Mesendoderm (in vitro differentiated cells): ENCODE data around the gene LDHD.

Source experiments
- DNase-seq: peaks from one replicate; pipeline ENCODE4 v3.0.0; 2013
- H2AK5ac ChIP-seq: 2 replicates; pipeline ENCODE4 v1.6.1; 2013; ENCODE audit warnings: low read length, inconsistent platforms
- H2BK120ac ChIP-seq: 2 replicates; pipeline ENCODE4 v1.6.1; 2013; ENCODE audit warnings: low read depth, mild to moderate bottlenecking, low read length, moderate library complexity, mixed read lengths
- H2BK15ac ChIP-seq: replicated peaks from 2 replicates; pipeline ENCODE4 v1.6.1; 2013; ENCODE audit warnings: low read depth, mild to moderate bottlenecking, moderate library complexity
- H2BK5ac ChIP-seq: 2 replicates; pipeline ENCODE4 v1.6.1; 2013; ENCODE audit warnings: low read length, inconsistent platforms
- H3K18ac ChIP-seq: 2 replicates; pipeline ENCODE4 v1.6.1; 2013; ENCODE audit warnings: mild to moderate bottlenecking, low read length, mixed read lengths
- H3K23ac ChIP-seq: one replicate; pipeline ENCODE4 v1.6.1; 2013; ENCODE audit warnings: low read length
- H3K27ac ChIP-seq: 2 replicates; pipeline ENCODE4 v1.5.1; 2013; ENCODE audit warnings: low read depth, mild to moderate bottlenecking, inconsistent platforms, low read length, moderate library complexity
- H3K27me3 ChIP-seq: 2 replicates; pipeline ENCODE4 v1.6.1; 2013; ENCODE audit warnings: low read length, control low read depth, mild to moderate bottlenecking, inconsistent platforms; ENCODE audit not compliant: insufficient read depth, poor library complexity
- H3K36me3 ChIP-seq: 2 replicates; pipeline ENCODE4 v1.6.1; 2013; ENCODE audit warnings: low read length, inconsistent platforms; ENCODE audit not compliant: control insufficient read depth, insufficient read depth
- H3K4ac ChIP-seq: one replicate; pipeline ENCODE4 v1.6.1; 2013; ENCODE audit warnings: low read depth, mild to moderate bottlenecking, low read length, moderate library complexity
- H3K4me1 ChIP-seq: 2 replicates; pipeline ENCODE4 v1.6.1; 2013; ENCODE audit warnings: low read depth, low read length, inconsistent platforms; ENCODE audit not compliant: control insufficient read depth
- H3K4me2 ChIP-seq: 2 replicates; pipeline ENCODE4 v1.6.1; 2013; ENCODE audit warnings: low read length
- H3K4me3 ChIP-seq: 2 replicates; pipeline ENCODE4 v1.5.1; 2013; ENCODE audit warnings: mild to moderate bottlenecking, low read length
- H3K56ac ChIP-seq: one replicate; pipeline ENCODE4 v1.6.1; 2013; ENCODE audit warnings: low read length
- H3K79me1 ChIP-seq: 2 replicates; pipeline ENCODE4 v1.6.1; 2013; ENCODE audit warnings: low read length, inconsistent platforms
- H3K79me2 ChIP-seq: 2 replicates; pipeline ENCODE4 v1.6.1; 2013; ENCODE audit warnings: mild to moderate bottlenecking, low read length; ENCODE audit not compliant: control insufficient read depth, insufficient read depth
- H3K9ac ChIP-seq: 2 replicates; pipeline ENCODE4 v1.6.1; 2013; ENCODE audit warnings: low read length, inconsistent platforms
- H4K5ac ChIP-seq: one replicate; pipeline ENCODE4 v1.6.1; 2013; ENCODE audit warnings: low read length
- H4K8ac ChIP-seq: one replicate; pipeline ENCODE4 v1.6.1; 2013; ENCODE audit warnings: low read depth, mild to moderate bottlenecking, control low read depth, low read length, moderate library complexity
- WGBS: extraction: QIAGEN DNeasy Blood & Tissue Kit; methylation state at CpG from one replicate; pipeline ENCODE4 v1.1.7; 2013; ENCODE audit warnings: low lambda C conversion rate, missing lambda C conversion rate; ENCODE audit not compliant: insufficient coverage; ENCODE audit errors: extremely low coverage; 5-methylcytosine and 5-hydroxymethylcytosine counted together

Gene LDHD

GRCh38 chr16:75113541-75114121, 2.9 kb downstream of the LDHD start:
- no peak overlapping the region for H4K5ac ChIP-seq

GRCh38 chr16:75112734-75113491, 3.7 kb downstream of the LDHD start:
- no peak overlapping the region for H3K4ac ChIP-seq
- H2AK5ac ChIP-seq, result no peak overlapping the region
- no peaks in the 10 kb centered on the region for H3K27me3 ChIP-seq
- H3K36me3 ChIP-seq, result no peaks in the 10 kb centered on the region
- H3K4me1 ChIP-seq, result peaks cover 2% of the 10 kb centered on the region
- H4K5ac ChIP-seq, result no peak overlapping the region
- H3K79me2 ChIP-seq, result no peaks in the 10 kb centered on the region
- no peak overlapping the region for H3K27ac ChIP-seq
- WGBS, result no CpG with 5 or more reads among the region's 14 CpGs
- H2BK120ac ChIP-seq, result no peak overlapping the region
- no peak for DNase-seq
- peak overlapping the region; percentile 35 for H3K56ac ChIP-seq
- peak overlapping the region; percentile 4 for H3K23ac ChIP-seq
- no peak overlapping the region for H2BK5ac ChIP-seq
- H3K4me2 ChIP-seq, result no peak overlapping the region
- no peak overlapping the region for H3K9ac ChIP-seq
- H2BK15ac ChIP-seq, result no peak overlapping the region
- no peak overlapping the region for H3K18ac ChIP-seq
- H3K4me3 ChIP-seq, result no peak overlapping the region
- H4K8ac ChIP-seq, result no peak overlapping the region
- no peaks in the 10 kb centered on the region for H3K79me1 ChIP-seq

More at GRCh38 chr16:75113541-75114121, 2.9 kb downstream of the LDHD start:
- no peak overlapping the region for H3K27ac ChIP-seq
- H3K4me2 ChIP-seq, result no peak overlapping the region
- no peak overlapping the region for H3K18ac ChIP-seq
- no peak overlapping the region for H3K56ac ChIP-seq
- no peaks in the 10 kb centered on the region for H3K79me2 ChIP-seq
- no CpG with 5 or more reads among the region's 20 CpGs for WGBS
- no peak overlapping the region for H3K4me3 ChIP-seq
- no peaks in the 10 kb centered on the region for H3K79me1 ChIP-seq
- H3K36me3 ChIP-seq, result no peaks in the 10 kb centered on the region
- H2BK5ac ChIP-seq, result no peak overlapping the region
- peaks cover 6% of the 10 kb centered on the region for H3K4me1 ChIP-seq
- H2BK15ac ChIP-seq, result no peak overlapping the region
- DNase-seq, result no peak
- H2AK5ac ChIP-seq, result no peak overlapping the region
- H2BK120ac ChIP-seq, result no peak overlapping the region
- H3K23ac ChIP-seq, result no peak overlapping the region
- H3K4ac ChIP-seq, result no peak overlapping the region
- no peak overlapping the region for H4K8ac ChIP-seq
- H3K27me3 ChIP-seq, result no peaks in the 10 kb centered on the region
- no peak overlapping the region for H3K9ac ChIP-seq

- Histone ChIP-seq H3K4me1 (peaks cover 2% of the 10 kb centered on the region), H3K9ac (no peak overlapping the region), H3K79me2 (no peaks in the 10 kb centered on the region), H3K79me1 (no peaks in the 10 kb centered on the region), H3K18ac (no peak overlapping the region), H4K5ac (no peak overlapping the region), H2AK5ac (no peak overlapping the region), H3K4me3 (no peak overlapping the region), H3K27ac (no peak overlapping the region), H2BK5ac (no peak overlapping the region), H2BK15ac (no peak overlapping the region), H3K56ac (no peak overlapping the region), H3K27me3 (no peaks in the 10 kb centered on the region), H3K4ac (no peak overlapping the region), H4K8ac (no peak overlapping the region), H3K4me2 (no peak overlapping the region), H2BK120ac (no peak overlapping the region), H3K36me3 (no peaks in the 10 kb centered on the region), H3K23ac (no peak overlapping the region)
- no peak for DNase-seq
- no CpG with 5 or more reads among the region's 26 CpGs for WGBS
These were observed 4.4 kb downstream of the LDHD start for GRCh38 chr16:75111961-75112733.

DNA sequence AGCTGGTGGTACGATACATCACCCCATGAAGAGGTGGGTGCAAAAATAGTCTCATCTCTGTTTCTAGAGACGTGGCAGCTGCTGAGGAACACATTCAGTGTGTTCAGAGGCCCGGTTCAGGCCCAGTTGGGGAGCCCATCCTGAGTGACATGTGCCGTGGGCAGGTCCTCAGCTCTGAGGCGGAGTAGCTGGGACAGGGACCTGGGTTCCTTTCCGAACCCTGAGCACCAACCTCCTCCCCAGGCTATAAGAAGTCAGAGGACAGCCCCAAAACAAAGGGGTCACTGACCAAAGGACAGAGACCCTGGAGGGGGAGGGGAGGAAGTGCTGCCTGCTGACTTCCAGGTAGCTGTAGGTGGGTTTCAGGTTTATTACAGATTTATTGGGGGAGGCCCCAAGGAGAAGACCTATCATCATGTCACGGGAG, 5.1 kb downstream of the LDHD start:
- Histone ChIP-seq H2AK5ac (no peak overlapping the region), H3K18ac (no peak overlapping the region), H2BK5ac (no peak overlapping the region), H3K4me2 (no peak overlapping the region), H3K23ac (no peak overlapping the region), H4K5ac (no peak overlapping the region), H2BK15ac (no peak overlapping the region), H2BK120ac (no peak overlapping the region), H3K79me2 (no peaks in the 10 kb centered on the region), H3K79me1 (no peaks in the 10 kb centered on the region), H3K36me3 (no peaks in the 10 kb centered on the region), H3K4ac (no peak overlapping the region), H3K9ac (no peak overlapping the region), H3K27ac (no peak overlapping the region), H3K56ac (peak overlapping the region; percentile 44), H3K4me3 (no peak overlapping the region), H3K4me1 (peaks cover 2% of the 10 kb centered on the region), H4K8ac (no peak overlapping the region), H3K27me3 (no peaks in the 10 kb centered on the region)
- no peak for DNase-seq
- no CpG with 5 or more reads among the region's 7 CpGs for WGBS

DNA sequence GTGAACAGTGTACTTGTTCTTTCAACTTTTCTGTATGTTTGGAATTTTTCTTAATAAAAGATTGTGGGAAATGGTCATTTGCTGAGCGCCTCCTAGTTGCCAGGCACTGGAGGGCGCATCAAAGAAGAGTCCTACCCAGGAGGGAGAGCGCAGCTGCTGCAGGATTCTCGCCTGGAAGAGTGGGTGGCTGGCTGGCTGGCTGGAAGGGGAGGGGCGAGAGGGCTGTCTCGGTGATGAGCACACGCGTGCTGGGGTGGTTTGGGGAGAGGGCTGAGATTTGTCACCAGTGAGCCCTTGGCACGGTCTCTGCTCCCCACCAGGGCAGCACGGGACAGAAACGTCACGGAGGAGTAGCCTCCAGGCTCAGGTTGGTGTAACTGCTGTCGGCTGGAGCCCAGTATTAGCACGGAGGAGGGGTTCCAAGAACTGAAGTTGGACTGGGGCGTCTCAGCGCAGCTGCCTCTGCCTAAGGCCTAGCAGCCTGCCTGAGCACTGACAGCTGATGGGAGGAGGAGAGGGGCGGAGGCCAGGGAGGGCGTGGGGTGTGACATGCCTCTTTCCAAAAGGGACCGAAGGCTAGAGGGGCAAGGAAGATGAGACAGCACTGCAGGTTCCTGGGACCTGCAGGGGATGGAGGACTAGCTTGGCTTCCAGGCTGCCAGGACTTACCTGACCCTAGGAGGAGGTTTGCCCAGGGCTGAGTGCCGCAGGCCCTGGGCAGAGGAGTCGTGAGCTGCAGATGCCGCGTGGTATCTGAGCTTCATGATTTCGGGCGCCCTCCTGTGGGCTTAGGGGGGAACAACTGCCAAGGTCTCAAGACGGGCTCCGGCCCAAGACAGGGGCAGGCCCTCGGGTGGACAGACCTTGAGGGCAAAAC, 5.7 kb downstream of the LDHD start:
- Histone ChIP-seq H2BK5ac (no peak overlapping the region), H3K56ac (peak overlapping the region; percentile 44), H3K27me3 (no peaks in the 10 kb centered on the region), H3K27ac (no peak overlapping the region), H4K5ac (no peak overlapping the region), H3K79me1 (no peaks in the 10 kb centered on the region), H3K4me3 (no peak overlapping the region), H3K4me1 (peaks cover 2% of the 10 kb centered on the region), H4K8ac (no peak overlapping the region), H3K4ac (no peak overlapping the region), H2AK5ac (no peak overlapping the region), H2BK15ac (no peak overlapping the region), H3K79me2 (no peaks in the 10 kb centered on the region), H3K18ac (no peak overlapping the region), H2BK120ac (no peak overlapping the region), H3K9ac (peak overlapping the region; percentile 56), H3K36me3 (no peaks in the 10 kb centered on the region), H3K4me2 (peak overlapping the region; percentile 37), H3K23ac (no peak overlapping the region)
- DNase-seq, result peak; percentile 94
- no CpG with 5 or more reads among the region's 28 CpGs for WGBS
